GM18868 (cell line): ENCODE results near the gene ASPN.

Experiments used
- ATAC-seq: cut with Tn5 transposase; IDR thresholded peaks from one replicate; pipeline ENCODE4 v1.9.1; 2021; ENCODE audit warnings: mild to moderate bottlenecking, moderate library complexity; ENCODE audit not compliant: unreplicated experiment

Gene ASPN

GRCh38 chr9:92482329-92482728 lies at the start of gene ASPN:
Gene ASPN (minus strand): TSS chr9:92482506.
- no peak for ATAC-seq

GRCh38 chr9:92530893-92531292 lies 48.6 kb upstream of the ASPN start:
- ATAC-seq = no peak

DNA sequence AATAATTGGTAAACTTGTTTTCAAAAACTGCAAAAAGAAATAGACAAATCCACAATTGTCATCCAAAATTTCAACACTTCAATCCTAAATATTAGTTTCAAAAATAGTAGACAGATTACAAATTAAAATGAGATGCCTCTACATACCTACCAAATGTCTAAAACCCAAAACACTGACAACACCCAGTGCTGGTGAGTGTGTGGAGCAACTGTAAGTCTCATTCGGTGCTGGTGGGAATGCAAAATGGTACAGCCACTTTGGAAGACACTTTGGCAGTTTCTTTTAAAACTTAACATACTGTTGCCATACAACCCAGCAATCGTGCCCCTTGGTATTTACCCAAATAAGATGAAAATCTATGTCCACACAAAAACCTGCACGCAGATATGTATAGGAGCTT lies 46.8 kb upstream of the ASPN start:
- ATAC-seq = no peak

- ATAC-seq = no peak
Measured at GRCh38 chr9:92528522-92528849, 46.2 kb upstream of the ASPN start.

- ATAC-seq = no peak
Measured at GRCh38 chr9:92527832-92528521, 45.7 kb upstream of the ASPN start.

- no peak for ATAC-seq
Measured at GRCh38 chr9:92527291-92527828, 45.1 kb upstream of the ASPN start.

- no peak for ATAC-seq
Measured at GRCh38 chr9:92525306-92525705, 43.0 kb upstream of the ASPN start.

- no peak for ATAC-seq
Measured at GRCh38 chr9:92524881-92525280, 42.6 kb upstream of the ASPN start.

DNA sequence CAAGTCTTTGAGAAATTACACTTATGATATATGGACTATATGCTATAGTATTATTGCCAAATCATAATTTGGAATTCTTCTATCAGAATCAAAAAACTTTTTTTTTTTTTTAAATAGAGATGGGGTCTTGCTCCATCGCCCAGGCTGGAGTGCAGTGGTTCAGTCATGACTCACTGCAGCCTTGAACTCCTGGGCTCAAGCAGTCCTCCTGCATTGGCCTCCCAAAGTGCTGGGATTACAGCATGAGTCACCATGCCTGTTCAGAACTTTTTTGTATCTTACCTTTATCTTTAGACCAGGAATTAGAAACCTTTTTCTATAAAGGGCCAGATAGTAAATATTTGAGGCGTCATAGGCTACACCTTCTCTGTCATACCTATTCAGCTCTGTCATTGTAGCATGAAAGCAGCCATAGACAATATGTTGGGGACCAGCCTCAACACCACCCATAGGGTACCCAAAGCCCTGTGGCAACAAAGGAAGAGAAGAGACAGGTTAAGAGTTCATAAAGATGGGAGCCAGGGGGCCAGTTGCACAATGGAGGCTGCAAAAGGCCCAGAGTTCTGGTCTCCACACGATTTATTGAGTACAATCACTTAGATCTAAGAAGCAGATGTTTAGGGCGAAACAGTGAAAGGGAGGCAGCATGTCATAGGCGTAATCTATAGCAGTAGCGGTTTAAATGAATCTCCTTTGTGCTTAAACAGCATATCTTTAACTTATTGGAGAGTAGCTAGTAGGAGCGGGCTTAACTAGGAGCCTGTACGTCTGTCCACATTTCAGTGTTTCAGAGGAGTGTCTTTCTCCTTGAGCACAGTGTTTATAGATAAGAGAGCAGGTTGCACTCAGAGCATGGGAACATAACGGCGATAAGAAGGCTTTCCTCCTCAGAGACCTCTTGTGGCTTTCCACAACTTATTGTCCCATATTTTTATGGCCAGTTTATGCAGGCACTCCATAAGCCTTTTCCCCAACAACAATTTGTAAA lies 41.0 kb upstream of the ASPN start:
- ATAC-seq = no peak

DNA sequence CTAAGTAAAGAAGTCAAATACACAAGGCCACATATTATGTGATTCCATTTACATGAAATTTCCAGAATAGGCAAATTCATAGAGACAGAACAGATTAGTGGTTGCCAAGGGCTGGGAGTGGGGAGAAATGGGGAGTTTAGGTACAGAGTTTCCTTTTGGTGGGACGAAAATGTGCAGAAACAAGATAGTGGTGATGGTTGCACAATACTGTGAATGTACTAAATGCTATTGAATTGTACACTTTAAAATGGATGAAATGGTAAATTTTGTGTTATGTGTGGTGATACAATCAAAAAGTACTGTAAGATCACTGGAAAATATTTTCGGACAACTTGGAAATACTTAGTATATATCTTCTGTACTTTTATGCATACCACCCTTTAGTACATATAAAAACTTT lies 38.5 kb upstream of the ASPN start:
- ATAC-seq = no peak

DNA sequence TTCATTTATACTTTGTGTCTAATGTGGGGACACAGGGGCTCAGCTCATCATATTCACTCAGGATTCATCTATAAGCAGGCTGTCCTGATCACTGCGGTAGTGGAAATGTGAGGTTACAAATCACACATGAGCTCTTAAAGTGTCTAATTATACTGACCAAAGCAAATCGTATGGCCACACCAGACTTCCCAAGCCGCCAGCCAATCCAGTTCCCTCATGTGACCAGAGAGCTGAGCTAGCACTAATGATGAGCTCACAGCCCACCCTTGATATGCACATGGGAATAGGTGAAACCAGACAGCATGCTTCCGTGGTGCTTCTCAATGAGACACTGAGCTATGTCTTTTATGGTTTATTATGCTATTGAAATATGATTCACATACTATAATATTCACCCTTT lies 35.9 kb upstream of the ASPN start:
- no peak for ATAC-seq

- ATAC-seq = no peak
Measured at GRCh38 chr9:92517046-92517445, 34.7 kb upstream of the ASPN start.

DNA sequence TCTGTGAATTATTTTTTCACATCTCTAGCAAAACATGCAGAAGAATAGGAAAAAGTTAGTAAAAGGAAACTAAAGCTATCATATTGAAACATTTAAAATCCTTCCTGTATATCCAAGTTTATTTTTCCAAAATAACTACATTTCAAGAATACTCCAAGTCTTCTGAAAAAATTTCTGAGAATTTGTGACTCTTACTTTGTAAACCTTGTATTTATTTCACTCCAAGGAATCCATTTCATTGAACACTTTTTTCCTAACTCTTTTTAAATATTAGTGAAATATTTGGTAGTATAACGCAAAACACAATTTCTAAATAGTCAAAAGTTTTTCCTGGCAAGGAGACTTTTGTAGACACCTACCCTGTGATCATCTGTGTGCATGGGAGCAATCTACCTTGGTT lies 34.2 kb upstream of the ASPN start:
- ATAC-seq = no peak

DNA sequence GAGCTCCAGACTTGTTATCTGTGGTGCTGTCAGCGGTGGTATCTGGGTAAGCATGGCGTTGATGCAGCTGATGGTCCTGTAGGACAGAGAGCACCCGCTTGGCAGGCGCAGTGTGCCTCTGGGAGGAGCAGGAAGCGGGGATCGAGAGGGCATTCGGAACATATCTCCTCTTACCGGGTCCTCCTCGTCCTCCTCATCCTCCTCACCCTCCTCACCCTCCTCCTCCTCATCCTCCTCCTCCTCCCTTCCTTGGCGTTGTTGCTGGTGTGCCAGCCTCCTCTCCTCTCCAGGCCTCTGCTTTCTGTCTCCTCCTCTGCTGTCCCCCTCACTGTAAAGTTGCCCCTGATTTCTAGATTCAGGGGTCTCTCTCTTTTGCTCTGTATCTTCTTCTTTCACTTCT lies 32.3 kb upstream of the ASPN start:
- ATAC-seq = no peak

GRCh38 chr9:92513349-92513748 lies 31.0 kb upstream of the ASPN start:
- no peak for ATAC-seq

GRCh38 chr9:92512622-92513021 lies 30.3 kb upstream of the ASPN start:
- no peak for ATAC-seq

- ATAC-seq = no peak
Measured at GRCh38 chr9:92510747-92511146, 28.4 kb upstream of the ASPN start.

DNA sequence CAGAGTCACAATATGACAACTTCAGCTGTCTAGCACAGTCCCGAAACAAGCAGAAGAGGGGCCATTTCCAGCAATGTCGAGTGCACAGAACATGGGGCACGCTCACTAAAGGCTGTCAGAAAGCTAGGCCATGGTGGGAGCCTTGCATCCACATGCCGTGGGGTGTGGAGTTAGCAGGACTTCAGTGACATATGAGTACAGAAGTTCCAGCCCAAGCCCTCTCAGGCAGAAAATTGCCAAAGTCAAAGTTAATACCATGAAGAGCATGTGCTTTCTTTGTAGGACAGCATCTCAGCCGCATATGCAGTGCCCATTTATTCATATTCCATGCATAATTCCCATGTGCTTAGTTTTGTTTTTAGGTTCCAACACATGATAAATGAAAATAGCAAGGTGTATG lies 26.7 kb upstream of the ASPN start:
- no peak for ATAC-seq

DNA sequence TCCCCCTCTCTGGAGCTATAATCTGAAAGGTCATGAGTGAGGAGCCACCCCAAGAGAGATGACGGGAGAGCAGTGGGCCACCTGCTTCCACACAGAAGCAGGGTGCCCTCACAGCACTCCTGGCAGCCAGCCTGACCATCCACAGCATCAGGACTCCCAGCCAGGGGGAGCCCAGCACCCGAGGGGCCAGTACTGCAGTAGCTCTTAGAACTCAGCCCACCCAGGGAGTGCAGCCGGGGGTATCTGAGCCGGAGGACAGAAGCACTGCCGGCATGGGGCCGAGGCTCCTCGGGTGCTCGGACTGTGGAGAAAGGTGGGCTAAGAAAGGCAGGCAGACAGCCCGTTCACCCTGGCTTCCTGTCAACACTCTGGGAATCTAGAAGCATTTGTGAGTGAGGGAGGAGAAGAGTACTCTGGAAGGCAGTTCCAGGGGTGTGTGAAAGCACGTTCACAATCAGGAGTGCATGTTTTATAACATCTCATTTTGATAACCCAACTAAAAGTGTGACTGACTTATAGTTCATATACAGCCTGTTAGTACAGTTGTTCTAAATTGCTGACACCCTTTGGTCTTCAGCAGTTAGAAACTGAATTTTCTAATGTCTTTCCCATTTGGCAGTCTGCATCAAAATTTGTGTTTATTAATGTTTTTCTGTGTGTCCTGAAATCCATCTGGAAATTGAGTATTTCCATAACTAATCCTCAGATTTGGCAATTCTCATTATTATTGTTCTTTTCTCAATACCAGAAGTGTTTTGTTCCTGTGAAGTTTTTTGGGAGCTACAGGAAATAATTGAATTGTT lies 25.9 kb upstream of the ASPN start:
- no peak for ATAC-seq

- ATAC-seq = no peak
Measured at GRCh38 chr9:92507496-92507895, 25.2 kb upstream of the ASPN start.

DNA sequence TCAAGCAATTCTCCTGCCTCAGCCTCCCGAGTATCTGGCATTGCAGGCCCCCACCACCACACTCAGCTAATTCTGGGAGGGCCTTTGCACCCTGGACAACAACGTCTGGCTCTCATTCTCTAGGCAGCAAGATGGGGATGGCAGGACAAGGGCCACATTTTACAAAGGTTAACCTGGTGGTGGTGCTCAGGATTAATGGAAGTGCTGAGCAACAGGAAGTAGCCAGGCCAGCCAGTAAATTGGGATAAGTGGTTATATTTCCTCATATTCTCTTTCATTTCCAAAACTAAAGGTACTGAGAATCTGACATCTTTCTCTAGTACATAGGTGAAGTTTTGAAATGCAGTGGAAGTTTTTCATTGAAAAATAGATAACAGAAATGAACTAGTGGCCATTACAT lies 24.7 kb upstream of the ASPN start:
- ATAC-seq = no peak
